SU-DHL-6 (cell line): Measurements from ENCODE around the gene ARL16.

ENCODE experiments used
- CTCF ChIP-seq: fragments of 200-600 bp; sonication (generic); IDR thresholded peaks from one replicate; pipeline ENCODE4 v1.5.1; 2017; ENCODE audit warnings: antibody characterized with exemption, mild to moderate bottlenecking, low read length, moderate library complexity; ENCODE audit not compliant: insufficient read depth, poor library complexity, severe bottlenecking
- EZH2phosphoT487 ChIP-seq: fragments of 200-600 bp; sonication (generic), shearing (Covaris generic); conservative IDR thresholded peaks from 2 replicates; pipeline ENCODE4 v1.6.1; 2018; ENCODE audit warnings: mild to moderate bottlenecking, antibody characterized with exemption, low read length, moderate library complexity, mixed read lengths

- no peak for TF ChIP-seq CTCF
- no peak for TF ChIP-seq EZH2phosphoT487
These were observed 27.4 kb downstream of the ARL16 start, which contains the start of gene PDE6G for GRCh38 chr17:81656118-81656743.
